Measurements from ENCODE around the gene SLC25A26.

The SLC25A26 gene

GRCh38 chr3:66227051-66227450, 6.2 kb downstream of the SLC25A26 start:
- no peak for DNase-seq (ENCODE audit: low spot score)

GRCh38 chr3:66227915-66228314, 7.1 kb downstream of the SLC25A26 start:
- no peak for DNase-seq (ENCODE audit: low spot score)

GRCh38 chr3:66228707-66229106, 7.9 kb downstream of the SLC25A26 start:
- DNase-seq (ENCODE audit: low spot score), result no peak

GRCh38 chr3:66229931-66230330, 9.1 kb downstream of the SLC25A26 start:
- DNase-seq (ENCODE audit: low spot score), result no peak

- DNase-seq (ENCODE audit: low spot score), result no peak
Measured at GRCh38 chr3:66233033-66233432, 12.2 kb downstream of the SLC25A26 start.

- no peak for DNase-seq (ENCODE audit: low spot score)
Measured at GRCh38 chr3:66236281-66236680, 15.5 kb downstream of the SLC25A26 start.

- no peak for DNase-seq (ENCODE audit: low spot score)
Measured at GRCh38 chr3:66237552-66237951, 16.8 kb downstream of the SLC25A26 start.

- no peak for DNase-seq (ENCODE audit: low spot score)
Measured at GRCh38 chr3:66239513-66240123, 18.8 kb downstream of the SLC25A26 start.

GRCh38 chr3:66241466-66241865, 20.7 kb downstream of the SLC25A26 start:
- no peak for DNase-seq (ENCODE audit: low spot score)

GRCh38 chr3:66242788-66243464, 22.1 kb downstream of the SLC25A26 start:
- no peak for DNase-seq (ENCODE audit: low spot score)

GRCh38 chr3:66248641-66249040, 27.8 kb downstream of the SLC25A26 start:
- DNase-seq (ENCODE audit: low spot score), result no peak

- DNase-seq (ENCODE audit: low spot score), result no peak
Measured at GRCh38 chr3:66253790-66254620, 33.2 kb downstream of the SLC25A26 start.

GRCh38 chr3:66255865-66256264, 35.1 kb downstream of the SLC25A26 start:
- DNase-seq (ENCODE audit: low spot score), result no peak

GRCh38 chr3:66256806-66257205, 36.0 kb downstream of the SLC25A26 start:
- no peak for DNase-seq (ENCODE audit: low spot score)

GRCh38 chr3:66259566-66260255, 38.9 kb downstream of the SLC25A26 start:
- DNase-seq (ENCODE audit: low spot score), result no peak

GRCh38 chr3:66260431-66260830, 39.6 kb downstream of the SLC25A26 start:
- no peak for DNase-seq (ENCODE audit: low spot score)

- no peak for DNase-seq (ENCODE audit: low spot score)
Measured at GRCh38 chr3:66261355-66261754, 40.6 kb downstream of the SLC25A26 start.

- DNase-seq (ENCODE audit: low spot score), result no peak
Measured at GRCh38 chr3:66265649-66266048, 44.8 kb downstream of the SLC25A26 start.

GRCh38 chr3:66266551-66266950, 45.8 kb downstream of the SLC25A26 start:
- DNase-seq (ENCODE audit: low spot score), result no peak

GRCh38 chr3:66267031-66267430, 46.2 kb downstream of the SLC25A26 start:
- no peak for DNase-seq (ENCODE audit: low spot score)

GRCh38 chr3:66267906-66268305, 47.1 kb downstream of the SLC25A26 start:
- DNase-seq (ENCODE audit: low spot score), result no peak

GRCh38 chr3:66268864-66269263, 48.1 kb downstream of the SLC25A26 start:
- no peak for DNase-seq (ENCODE audit: low spot score)
